ENCODE measurements around the gene CHID1.

DNA sequence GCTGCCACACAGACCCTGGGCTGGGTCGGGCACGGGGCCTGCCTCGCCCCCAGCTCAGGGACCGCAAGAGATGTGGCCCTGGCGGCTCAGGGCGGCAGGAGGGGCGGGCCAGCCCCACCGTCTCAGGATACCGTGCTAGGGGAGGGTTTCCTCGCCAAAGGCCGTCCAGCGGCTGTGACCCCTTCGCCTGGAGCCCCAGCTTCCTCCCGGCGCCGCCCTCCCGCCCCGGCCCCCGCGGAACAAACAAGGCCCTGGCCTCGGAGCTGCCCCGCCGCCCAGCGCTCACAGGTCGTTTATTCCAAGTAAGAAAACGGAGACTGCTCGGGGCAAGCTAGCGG lies 14.5 kb upstream of the CHID1 start:
- TF ChIP-seq, protein P1, sequence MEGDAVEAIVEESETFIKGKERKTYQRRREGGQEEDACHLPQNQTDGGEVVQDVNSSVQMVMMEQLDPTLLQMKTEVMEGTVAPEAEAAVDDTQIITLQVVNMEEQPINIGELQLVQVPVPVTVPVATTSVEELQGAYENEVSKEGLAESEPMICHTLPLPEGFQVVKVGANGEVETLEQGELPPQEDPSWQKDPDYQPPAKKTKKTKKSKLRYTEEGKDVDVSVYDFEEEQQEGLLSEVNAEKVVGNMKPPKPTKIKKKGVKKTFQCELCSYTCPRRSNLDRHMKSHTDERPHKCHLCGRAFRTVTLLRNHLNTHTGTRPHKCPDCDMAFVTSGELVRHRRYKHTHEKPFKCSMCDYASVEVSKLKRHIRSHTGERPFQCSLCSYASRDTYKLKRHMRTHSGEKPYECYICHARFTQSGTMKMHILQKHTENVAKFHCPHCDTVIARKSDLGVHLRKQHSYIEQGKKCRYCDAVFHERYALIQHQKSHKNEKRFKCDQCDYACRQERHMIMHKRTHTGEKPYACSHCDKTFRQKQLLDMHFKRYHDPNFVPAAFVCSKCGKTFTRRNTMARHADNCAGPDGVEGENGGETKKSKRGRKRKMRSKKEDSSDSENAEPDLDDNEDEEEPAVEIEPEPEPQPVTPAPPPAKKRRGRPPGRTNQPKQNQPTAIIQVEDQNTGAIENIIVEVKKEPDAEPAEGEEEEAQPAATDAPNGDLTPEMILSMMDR (IDR thresholded peaks at IDR 0.05) = no peak
- TF ChIP-seq POLR2A (IDR thresholded peaks at IDR 0.05) = no peak
- TF ChIP-seq EP300 (IDR thresholded peaks at IDR 0.05) = no peak
- TF ChIP-seq POLR2AphosphoS5 (IDR thresholded peaks at IDR 0.05) = no peak
